ENCODE data around the gene WDR54.

Gene WDR54

GRCh38 chr2:74421221-74421870 is at the start of gene WDR54, which contains the start of gene C2orf81:
Gene WDR54 (plus strand): TSS chr2:74421730. CDS start chr2:74422154, 424 bp downstream.
Gene C2orf81 (minus strand): TSS chr2:74421619. CDS start chr2:74421560, 59 bp downstream.
- in situ Hi-C loops (cut with HindIII; ENCODE audit: low sequenced_read_pairs): no loop called here

DNA sequence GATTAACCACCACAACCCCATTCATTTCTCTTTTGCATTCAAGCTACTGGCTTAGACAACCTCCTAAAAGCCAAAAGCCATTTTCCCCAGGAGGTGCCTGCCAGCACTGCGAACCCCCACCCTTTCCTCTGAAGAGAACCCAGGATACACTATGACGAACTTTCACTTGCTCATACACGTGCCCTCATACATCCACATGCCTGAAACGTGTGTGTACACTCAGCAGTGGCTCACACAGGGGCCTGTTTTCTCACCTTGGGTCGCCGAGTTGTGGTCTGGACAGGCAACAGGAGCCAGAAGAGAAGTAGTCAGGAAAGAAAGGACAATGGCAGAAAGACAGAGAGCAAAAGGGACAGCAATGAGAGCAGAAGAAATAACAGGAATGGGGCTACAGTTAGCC is 48.9 kb upstream of the WDR54 start:
- in situ Hi-C loops (cut with HindIII; ENCODE audit: low sequenced_read_pairs): no loop called here

DNA sequence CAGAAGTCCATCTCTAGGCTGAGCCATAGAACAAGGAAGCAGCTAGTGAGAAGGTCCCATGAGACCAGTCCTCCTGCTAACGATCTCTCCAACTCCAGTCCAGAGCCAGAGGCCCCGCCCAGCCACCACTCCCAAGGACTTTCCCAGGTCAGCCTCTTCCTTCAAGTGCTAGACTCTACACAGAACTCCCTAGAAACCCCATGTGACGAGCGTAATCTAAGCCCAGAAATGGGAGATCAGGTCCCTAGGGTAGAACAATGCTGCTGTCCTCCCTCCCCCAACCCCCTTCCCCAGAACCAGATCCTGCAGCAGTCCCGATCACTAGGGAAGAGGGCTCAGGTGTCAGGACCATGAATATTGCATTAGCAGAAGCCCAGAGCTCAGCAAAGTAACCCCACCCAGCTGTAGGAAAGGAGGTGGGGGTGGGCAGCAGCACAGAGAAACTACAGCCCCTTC is 48.3 kb upstream of the WDR54 start:
- in situ Hi-C loops (cut with HindIII; ENCODE audit: low sequenced_read_pairs): no loop called here

GRCh38 chr2:74373985-74374384 is 47.5 kb upstream of the WDR54 start:
- in situ Hi-C loops (cut with HindIII; ENCODE audit: low sequenced_read_pairs): no loop called here

DNA sequence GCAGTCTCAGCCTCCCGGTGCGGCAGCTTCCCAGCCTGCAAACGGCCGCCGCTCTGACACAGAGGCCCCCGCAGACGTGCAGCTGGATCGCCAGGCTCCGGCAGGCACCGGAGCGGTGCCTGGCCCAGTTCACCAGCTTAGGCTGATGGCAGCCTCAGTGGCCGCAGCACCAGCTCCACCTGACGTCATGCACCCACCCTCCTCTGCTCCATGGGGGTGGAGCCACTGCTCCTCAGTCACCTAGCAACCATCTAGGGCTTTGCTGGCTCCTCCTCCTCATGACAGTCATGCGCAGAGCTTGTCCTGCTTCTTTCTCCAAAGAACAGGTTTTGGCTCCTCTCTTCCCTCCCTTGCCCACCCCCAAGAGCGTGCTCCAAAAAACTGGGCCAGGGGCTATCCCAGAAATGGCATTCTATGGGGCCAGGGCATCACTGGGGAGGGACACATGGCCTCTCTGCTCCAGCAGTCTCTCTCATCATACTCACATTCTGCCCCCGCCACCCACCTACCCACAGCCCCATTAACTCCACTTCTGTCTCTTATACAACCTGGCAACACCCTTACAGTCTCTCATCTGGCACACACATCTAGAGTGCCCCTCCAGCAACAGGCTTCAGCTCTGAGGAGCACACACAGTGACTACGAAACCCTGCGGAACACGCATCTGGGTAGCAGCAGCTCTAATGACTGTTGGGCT is 46.9 kb upstream of the WDR54 start:
- in situ Hi-C loops (cut with HindIII; ENCODE audit: low sequenced_read_pairs): no loop called here

GRCh38 chr2:74375838-74376237 is 45.7 kb upstream of the WDR54 start:
- in situ Hi-C loops (cut with HindIII; ENCODE audit: low sequenced_read_pairs): no loop called here

- in situ Hi-C loops (cut with HindIII; ENCODE audit: low sequenced_read_pairs): no loop called here
Observed at GRCh38 chr2:74378007-74378406, 43.5 kb upstream of the WDR54 start.

DNA sequence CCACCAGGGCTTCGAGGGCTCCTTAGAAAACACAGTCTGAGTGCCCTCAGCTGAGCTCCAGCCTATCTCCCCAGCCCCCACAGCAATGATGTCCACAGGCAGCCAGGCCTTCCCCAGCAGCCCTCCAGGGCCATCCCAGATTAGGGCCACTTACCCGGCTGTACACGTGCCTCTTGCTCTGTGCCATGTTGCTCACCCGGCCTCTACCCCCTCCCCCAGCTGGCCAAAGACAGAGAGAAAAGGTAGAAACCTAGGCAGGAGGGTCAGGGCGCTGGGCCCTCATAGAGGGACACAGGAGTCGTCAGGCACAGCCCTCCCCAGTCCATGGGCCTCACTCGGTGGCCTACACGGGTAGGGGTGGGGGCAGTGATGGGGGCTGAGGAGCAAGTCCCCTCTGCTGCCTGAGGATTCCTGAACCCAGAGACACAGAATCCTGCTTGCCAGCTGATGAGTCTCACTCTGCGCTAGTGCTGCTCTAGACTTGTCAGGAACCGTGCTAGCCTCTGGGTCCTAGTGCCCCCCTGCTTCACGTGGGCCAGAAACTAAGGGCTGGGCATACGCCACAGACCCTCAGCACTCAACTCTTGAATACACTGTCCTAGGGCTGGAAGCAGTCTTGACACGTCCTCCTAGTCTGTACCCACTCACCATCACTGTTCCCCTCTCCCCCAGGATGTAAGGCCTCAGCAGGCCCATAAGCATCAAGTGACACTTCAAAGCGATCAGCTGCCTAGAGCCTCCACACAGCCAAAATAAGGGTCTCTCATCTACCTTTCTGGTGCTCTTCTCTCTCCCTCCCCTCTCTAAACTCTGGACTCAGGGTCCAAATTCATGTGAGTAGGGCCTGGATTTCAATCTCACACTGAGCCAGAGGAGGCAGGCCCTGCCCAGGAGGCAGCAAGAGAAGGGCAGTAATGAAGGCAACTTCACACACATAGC is 41.4 kb upstream of the WDR54 start, which contains the start of gene DCTN1:
Gene DCTN1, minus strand, starts transcription at position 461 of the 939 bp plus-strand sequence. Its CDS starts 274 bp downstream, at position 187.
- in situ Hi-C loops (cut with HindIII; ENCODE audit: low sequenced_read_pairs): no loop called here

DNA sequence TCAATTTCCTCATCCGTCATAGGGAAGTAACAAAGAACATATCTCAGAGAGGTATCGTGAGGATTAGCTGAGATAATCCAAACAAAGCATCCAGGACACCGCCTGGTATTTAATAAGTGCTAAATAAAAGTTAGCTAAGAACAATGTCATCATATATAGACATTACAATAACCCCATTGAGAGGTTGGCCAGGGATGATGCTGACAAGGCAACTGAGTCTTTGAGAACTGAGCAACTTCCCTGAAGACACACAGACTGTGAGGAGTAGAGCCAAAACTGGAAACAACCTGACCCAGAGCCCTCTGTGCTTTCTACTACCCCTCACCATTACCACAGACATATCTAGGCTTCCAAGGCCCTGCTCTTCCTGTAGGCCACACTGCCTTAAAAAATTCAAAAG is 39.8 kb upstream of the WDR54 start:
- in situ Hi-C loops (cut with HindIII; ENCODE audit: low sequenced_read_pairs): no loop called here

DNA sequence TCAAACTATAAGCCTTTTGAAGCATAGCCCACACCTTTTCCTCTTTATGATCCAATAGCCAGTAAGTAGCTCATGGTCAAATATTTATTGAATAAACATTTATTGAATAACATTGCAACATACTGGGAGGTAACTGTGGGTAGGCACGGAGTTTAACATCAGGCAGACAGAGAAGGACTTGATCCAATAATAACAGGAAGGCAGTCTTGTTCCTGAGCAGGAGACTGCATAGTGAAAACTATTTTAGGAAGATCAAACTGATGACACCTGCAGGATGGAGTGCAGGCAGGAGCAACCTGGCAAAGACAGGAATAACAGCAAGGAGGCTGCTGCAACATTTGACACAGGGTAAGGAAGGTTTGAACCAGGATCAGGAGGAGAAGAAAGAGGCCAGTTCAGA is 38.3 kb upstream of the WDR54 start:
- in situ Hi-C loops (cut with HindIII; ENCODE audit: low sequenced_read_pairs): no loop called here

GRCh38 chr2:74384051-74384450 is 37.5 kb upstream of the WDR54 start:
- in situ Hi-C loops (cut with HindIII; ENCODE audit: low sequenced_read_pairs): no loop called here

GRCh38 chr2:74385396-74385795 is 36.1 kb upstream of the WDR54 start:
- in situ Hi-C loops (cut with HindIII; ENCODE audit: low sequenced_read_pairs): loop anchor here (5.0 kb wide), 1 partner anchor 48 kb away; no protein-coding TSS in a partner anchor

DNA sequence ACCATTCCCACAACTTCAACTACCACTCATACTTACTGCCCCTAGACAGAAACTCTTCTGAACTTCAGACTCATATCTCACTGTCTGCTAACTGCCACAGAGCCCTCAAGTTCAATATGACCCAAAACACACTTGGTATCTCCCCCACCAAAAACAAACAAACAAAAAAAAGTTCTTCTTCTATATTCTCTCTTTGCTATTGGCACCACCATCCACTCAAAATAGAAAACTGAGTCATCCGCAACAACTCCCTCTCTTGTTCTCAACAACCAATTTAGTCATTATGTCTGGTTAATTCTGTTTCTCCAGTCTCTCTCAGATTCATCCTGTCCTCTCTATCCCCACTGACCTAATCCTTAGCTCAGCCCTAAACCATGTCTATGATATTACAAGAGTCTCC is 34.2 kb upstream of the WDR54 start:
- in situ Hi-C loops (cut with HindIII; ENCODE audit: low sequenced_read_pairs): loop anchor here (5.0 kb wide), 1 partner anchor 50 kb away; no protein-coding TSS in a partner anchor

- in situ Hi-C loops (cut with HindIII; ENCODE audit: low sequenced_read_pairs): no loop called here
Observed at GRCh38 chr2:74390606-74391005, 30.9 kb upstream of the WDR54 start.

- in situ Hi-C loops (cut with HindIII; ENCODE audit: low sequenced_read_pairs): no loop called here
Observed at GRCh38 chr2:74391209-74391579, 30.3 kb upstream of the WDR54 start.

GRCh38 chr2:74391580-74392448 is 29.7 kb upstream of the WDR54 start:
- in situ Hi-C loops (cut with HindIII; ENCODE audit: low sequenced_read_pairs): no loop called here

DNA sequence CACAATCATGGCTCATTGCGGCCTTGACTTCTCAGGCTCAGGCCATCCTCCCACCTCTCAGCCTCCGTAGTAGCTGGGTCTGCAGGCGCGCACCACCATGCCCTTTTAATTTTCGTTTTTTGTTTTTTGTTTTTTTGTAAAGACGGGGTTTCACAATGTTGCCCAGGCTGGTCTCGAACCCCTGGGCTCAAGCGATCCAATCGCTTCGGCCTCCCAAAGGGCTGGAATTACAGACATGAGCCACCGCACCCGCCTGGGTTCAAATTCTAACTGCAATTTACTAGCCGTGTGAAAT is 29.1 kb upstream of the WDR54 start:
- in situ Hi-C loops (cut with HindIII; ENCODE audit: low sequenced_read_pairs): no loop called here

DNA sequence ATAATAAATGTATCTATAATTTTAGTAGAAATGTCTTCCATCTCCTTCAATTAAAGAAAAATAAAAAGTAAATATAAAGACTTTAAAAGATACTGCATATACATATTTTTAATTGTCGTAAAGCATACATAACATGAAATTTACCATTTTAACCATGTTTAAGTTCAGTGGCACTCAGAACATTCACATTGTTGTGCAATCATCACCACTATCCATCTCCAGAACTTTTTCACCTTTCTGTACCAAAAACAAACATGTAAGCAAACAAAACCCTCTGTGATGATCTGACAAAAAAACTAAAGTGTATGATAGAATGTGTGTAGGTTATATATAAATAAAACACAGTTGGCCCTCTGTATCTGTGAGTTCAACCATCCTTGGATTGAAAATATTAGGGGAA is 28.0 kb upstream of the WDR54 start:
- in situ Hi-C loops (cut with HindIII; ENCODE audit: low sequenced_read_pairs): no loop called here

DNA sequence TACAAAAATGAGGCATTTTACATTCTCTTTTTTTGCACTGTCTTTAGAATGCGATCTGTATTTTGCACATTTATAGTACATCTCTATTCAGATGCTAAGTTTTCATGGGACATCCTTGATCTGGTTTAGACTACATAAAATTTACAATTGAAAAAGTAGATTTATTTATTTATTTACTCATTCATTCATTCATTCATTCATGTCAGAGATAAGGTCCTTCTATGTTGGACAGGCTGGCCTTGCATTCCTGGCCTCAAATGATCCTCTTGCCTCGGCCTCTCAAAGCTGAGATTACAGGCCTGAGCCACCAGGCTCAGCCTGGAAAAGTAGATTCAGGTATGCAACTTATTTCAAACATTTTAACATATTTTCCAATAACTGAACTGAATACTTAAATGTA is 25.4 kb upstream of the WDR54 start:
- in situ Hi-C loops (cut with HindIII; ENCODE audit: low sequenced_read_pairs): no loop called here

- in situ Hi-C loops (cut with HindIII; ENCODE audit: low sequenced_read_pairs): no loop called here
Observed at GRCh38 chr2:74399785-74400184, 21.7 kb upstream of the WDR54 start.
